IMR-90 (cell line): ENCODE data around the gene PLPP4.

Source experiments
- BHLHE40 ChIP-seq: fragments of 150-350 bp; IDR thresholded peaks from 2 replicates; pipeline ENCODE4 v1.6.1; 2016; ENCODE audit warnings: mild to moderate bottlenecking, low read depth, low read length
- CEBPB ChIP-seq: IDR thresholded peaks from 2 replicates; pipeline ENCODE4 v1.6.1; 2012; ENCODE audit warnings: low read depth, low read length, improper control_type of control experiment
- MAFK ChIP-seq: IDR thresholded peaks from 2 replicates; pipeline ENCODE4 v1.6.1; 2012; ENCODE audit warnings: low read depth, low read length, improper control_type of control experiment
- MAZ ChIP-seq: IDR thresholded peaks from 2 replicates; pipeline ENCODE4 v1.6.1; 2012; ENCODE audit warnings: low read depth, mild to moderate bottlenecking, low read length, improper control_type of control experiment, moderate library complexity, borderline replicate concordance
- POLR2A ChIP-seq: IDR thresholded peaks from 2 replicates; pipeline ENCODE4 v1.6.1; 2012; ENCODE audit warnings: mild to moderate bottlenecking, low read depth, low read length
- RAD21 ChIP-seq: IDR thresholded peaks from 2 replicates; pipeline ENCODE4 v1.6.1; 2012; ENCODE audit warnings: low read length, improper control_type of control experiment
- RFX5 ChIP-seq: IDR thresholded peaks from 2 replicates; pipeline ENCODE4 v1.8.0; 2012; ENCODE audit warnings: low read depth, mild to moderate bottlenecking, low read length, moderate library complexity
- USF2 ChIP-seq: fragments of 150-350 bp; IDR thresholded peaks from 2 replicates; pipeline ENCODE4 v1.6.1; 2017; ENCODE audit warnings: mild to moderate bottlenecking, antibody characterized with exemption, low read length, low read depth
- TF ChIP-seq, protein P1 (sequence below): conservative IDR thresholded peaks from 2 replicates; pipeline ENCODE4 v1.5.1; 2012; ENCODE audit warnings: mild to moderate bottlenecking, low read depth, low read length, improper control_type of control experiment

- TF ChIP-seq, protein P1, sequence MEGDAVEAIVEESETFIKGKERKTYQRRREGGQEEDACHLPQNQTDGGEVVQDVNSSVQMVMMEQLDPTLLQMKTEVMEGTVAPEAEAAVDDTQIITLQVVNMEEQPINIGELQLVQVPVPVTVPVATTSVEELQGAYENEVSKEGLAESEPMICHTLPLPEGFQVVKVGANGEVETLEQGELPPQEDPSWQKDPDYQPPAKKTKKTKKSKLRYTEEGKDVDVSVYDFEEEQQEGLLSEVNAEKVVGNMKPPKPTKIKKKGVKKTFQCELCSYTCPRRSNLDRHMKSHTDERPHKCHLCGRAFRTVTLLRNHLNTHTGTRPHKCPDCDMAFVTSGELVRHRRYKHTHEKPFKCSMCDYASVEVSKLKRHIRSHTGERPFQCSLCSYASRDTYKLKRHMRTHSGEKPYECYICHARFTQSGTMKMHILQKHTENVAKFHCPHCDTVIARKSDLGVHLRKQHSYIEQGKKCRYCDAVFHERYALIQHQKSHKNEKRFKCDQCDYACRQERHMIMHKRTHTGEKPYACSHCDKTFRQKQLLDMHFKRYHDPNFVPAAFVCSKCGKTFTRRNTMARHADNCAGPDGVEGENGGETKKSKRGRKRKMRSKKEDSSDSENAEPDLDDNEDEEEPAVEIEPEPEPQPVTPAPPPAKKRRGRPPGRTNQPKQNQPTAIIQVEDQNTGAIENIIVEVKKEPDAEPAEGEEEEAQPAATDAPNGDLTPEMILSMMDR, result no peak
- TF ChIP-seq USF2, result no peak
- TF ChIP-seq MAZ, result no peak
- TF ChIP-seq MAFK, result no peak
- no peak for TF ChIP-seq RFX5
- TF ChIP-seq POLR2A, result no peak
- TF ChIP-seq CEBPB, result no peak
- no peak for TF ChIP-seq RAD21
- TF ChIP-seq BHLHE40, result no peak
Observed at GRCh38 chr10:120606051-120606764, 149.2 kb downstream of the PLPP4 start.
